ENCODE data around the gene MTA3. TPM values are rescaled to one million over a fixed set of nuclear protein-coding genes. Genes with fewer than 3 reads are reported as not detected.

Gene MTA3
- total and polyA plus RNA-seq, 2 of the 8 experiments (the other 6 are each of a cell fraction or from before 2014, with no cell fraction given), result 125 to 184 TPM

GRCh38 chr2:42789751-42790150, 221.3 kb downstream of the MTA3 start:
- FAIRE-seq, result no peak
- Histone ChIP-seq H3K27me3 (replicated peaks in 1 of 4; ENCODE audit: control insufficient read depth in 3 of 4, extremely low read depth in 1 of 4, insufficient read depth in 3 of 4, low read length in 3 of 4) (peaks cover 0 to 18% (median 14%) of the 10 kb centered on the region in 4 experiments; a peak in 6 of 7 replicates), H4K8ac (ENCODE audit: extremely low read depth, insufficient read depth, low read length) (no peak overlapping the region; the same call in 1 of the 2 replicates), H3K23ac (ENCODE audit: insufficient read length) (no peak overlapping the region), H3K9ac (replicated peaks in 1 of 4; ENCODE audit: extremely low read depth in 1 of 4, low read depth in 3 of 4, low read length in 3 of 4) (no peak overlapping the region; a peak in 1 of 7 replicates), H2AFZ (ENCODE audit: low read length) (no peak overlapping the region), H3K56ac (replicated peaks; ENCODE audit: insufficient read length, low read depth, low read length) (no peak overlapping the region), H2BK20ac (ENCODE audit: low read length) (no peak overlapping the region), H2AK5ac (ENCODE audit: low read depth, low read length) (no peak overlapping the region), H3K9me3 (ENCODE audit: insufficient read depth in 2 of 2, low read depth in 1 of 2, low read length in 1 of 2) (no peaks in the 10 kb centered on the region), H3K14ac (ENCODE audit: insufficient read length) (no peak overlapping the region), H3K23me2 (ENCODE audit: low read depth, low read length) (peaks cover 9% of the 10 kb centered on the region; the same call in 1 of the 2 replicates), H2BK5ac (ENCODE audit: low read depth, low read length) (no peak overlapping the region), H3K4ac (replicated peaks; ENCODE audit: insufficient read length, low read depth, low read length) (no peak overlapping the region), H3K4me1 (replicated peaks in 1 of 4; ENCODE audit: control insufficient read depth in 3 of 4, insufficient read depth in 4 of 4, low read length in 3 of 4) (peaks cover 2 to 10% (median 5%) of the 10 kb centered on the region in 4 experiments; a peak in 6 of 7 replicates), H3K79me2 (ENCODE audit: control insufficient read depth in 1 of 2, insufficient read depth in 2 of 2, low read length in 2 of 2) (no peaks in the 10 kb centered on the region), H3K27ac (ENCODE audit: low read depth, low read length) (no peak overlapping the region), H3K18ac (ENCODE audit: extremely low read depth, low read length) (no peak overlapping the region), H3K79me1 (ENCODE audit: low read depth, low read length) (no peaks in the 10 kb centered on the region), H3K4me3 (ENCODE audit: extremely low read depth in 1 of 4, insufficient read depth in 2 of 4, low read depth in 3 of 4, low read length in 4 of 4) (no peak overlapping the region), H4K91ac (replicated peaks; ENCODE audit: insufficient read length, low read length) (no peak overlapping the region), H3K4me2 (ENCODE audit: insufficient read depth in 1 of 2, low read depth in 2 of 2, low read length in 2 of 2) (no peak overlapping the region), H4K20me1 (replicated peaks in 1 of 2; ENCODE audit: control insufficient read depth in 1 of 2, insufficient read depth in 2 of 2, low read length in 2 of 2) (no peaks in the 10 kb centered on the region), H2BK120ac (replicated peaks; ENCODE audit: low read depth, low read length) (no peak overlapping the region), H4K5ac (ENCODE audit: insufficient read length, low read depth, low read length) (no peak overlapping the region), H3K36me3 (ENCODE audit: control insufficient read depth in 2 of 4, insufficient read depth in 4 of 4, low read length in 3 of 4) (no peaks in the 10 kb centered on the region), H2BK12ac (ENCODE audit: low read depth, low read length) (no peak overlapping the region), H2BK15ac (ENCODE audit: low read length) (no peak overlapping the region)
- WGBS, 2 experiments (ENCODE audit: extremely low coverage in 1 of 2, insufficient coverage in 1 of 2, insufficient read length in 1 of 2, insufficient replicate concordance in 2 of 2, low coverage in 1 of 2, low lambda C conversion rate in 2 of 2, missing lambda C conversion rate in 1 of 2), result 92% methylated on average over 2 of the region's 2 CpGs; no CpG with 5 or more reads in 1 of the 2 experiments
- TF ChIP-seq BRCA1 (IDR thresholded peaks at IDR 0.05; ENCODE audit: low read depth, low read length), result no peak
- TF ChIP-seq KDM5A (IDR thresholded peaks at IDR 0.05; ENCODE audit: low read length), result no peak
- no peak for TF ChIP-seq SUZ12 (IDR thresholded peaks at IDR 0.05; ENCODE audit: low read length)
- ChIA-PET POLR2A (ENCODE audit: partially characterized antibody) (interaction anchor here (0.5 to 5.9 kb wide), 3 partner anchors 15 to 217 kb away, joined by 3 to 61 read pairs (median 3); no protein-coding TSS in a partner anchor), CTCF (ENCODE audit: partially characterized antibody) (interaction anchor here (1.1 to 2.3 kb wide), 2 partner anchors 11 to 19 kb away, joined by 3 to 7 read pairs; no protein-coding TSS in a partner anchor)
- DNase-seq (ENCODE audit: low read depth in 1 of 2, low spot score in 2 of 2), result no peak

Measured in H1 (cell line).